ENCODE results near the gene KRT27.

DNA sequence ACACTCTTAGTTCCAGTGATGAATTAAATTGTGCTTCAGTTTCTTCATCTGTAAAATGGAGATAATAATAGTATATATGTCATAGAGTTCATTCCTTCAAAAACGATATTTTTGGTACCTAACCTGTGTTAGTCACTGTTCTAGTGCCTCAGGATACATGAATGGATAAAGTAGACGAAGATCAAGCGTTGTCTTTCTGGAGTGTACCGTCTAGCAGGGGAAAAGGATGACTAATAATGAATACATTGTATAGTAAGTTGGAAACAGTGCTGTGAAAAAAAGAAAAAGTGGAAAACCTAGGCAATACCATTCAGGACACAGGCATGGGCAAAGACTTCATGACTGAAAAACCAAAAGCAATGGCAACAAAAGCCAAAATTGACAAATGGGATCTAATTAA is 31.5 kb upstream of the KRT27 start:
- TF ChIP-seq CTCF (IDR thresholded peaks at IDR 0.05) (no peak), POLR2A (IDR thresholded peaks at IDR 0.05) (no peak)

Measured in Peyer's patch (tissue), 4 donors.